ENCODE measurements around the gene DERL3. TPM values are rescaled to one million over a fixed set of nuclear protein-coding genes. Genes with fewer than 3 reads are reported as not detected.
A peak's percentile ranks its signal among the peaks of the same experiment; 100 is the strongest.

The DERL3 gene
- total RNA-seq, 1 donor = 1.7 TPM

DNA sequence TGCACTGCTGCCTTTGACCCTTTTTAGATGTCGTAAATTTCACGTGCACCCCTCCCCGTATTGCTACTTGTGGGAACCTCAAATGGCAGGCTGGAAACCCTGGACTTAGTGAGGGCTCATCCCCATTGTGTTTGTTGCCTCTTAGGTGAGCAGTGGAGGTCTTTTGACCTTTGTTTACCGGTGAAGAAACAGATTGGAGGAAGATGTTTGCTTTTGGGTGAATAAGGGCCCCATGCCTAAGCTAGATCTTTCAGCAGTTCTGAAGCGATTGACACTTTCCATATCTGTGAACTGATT lies 51.3 kb downstream of the DERL3 start:
- peaks cover 32% of the 10 kb centered on the region for H3K4me1 ChIP-seq (ENCODE audit: insufficient read depth, low read length)
- H3K9me3 ChIP-seq (ENCODE audit: low read depth, low read length) = no peaks in the 10 kb centered on the region
- no peaks in the 10 kb centered on the region for H3K27me3 ChIP-seq (ENCODE audit: insufficient read depth, low read length)
- peak overlapping the region; percentile 80 for H3K4me3 ChIP-seq (ENCODE audit: low read length)

DNA sequence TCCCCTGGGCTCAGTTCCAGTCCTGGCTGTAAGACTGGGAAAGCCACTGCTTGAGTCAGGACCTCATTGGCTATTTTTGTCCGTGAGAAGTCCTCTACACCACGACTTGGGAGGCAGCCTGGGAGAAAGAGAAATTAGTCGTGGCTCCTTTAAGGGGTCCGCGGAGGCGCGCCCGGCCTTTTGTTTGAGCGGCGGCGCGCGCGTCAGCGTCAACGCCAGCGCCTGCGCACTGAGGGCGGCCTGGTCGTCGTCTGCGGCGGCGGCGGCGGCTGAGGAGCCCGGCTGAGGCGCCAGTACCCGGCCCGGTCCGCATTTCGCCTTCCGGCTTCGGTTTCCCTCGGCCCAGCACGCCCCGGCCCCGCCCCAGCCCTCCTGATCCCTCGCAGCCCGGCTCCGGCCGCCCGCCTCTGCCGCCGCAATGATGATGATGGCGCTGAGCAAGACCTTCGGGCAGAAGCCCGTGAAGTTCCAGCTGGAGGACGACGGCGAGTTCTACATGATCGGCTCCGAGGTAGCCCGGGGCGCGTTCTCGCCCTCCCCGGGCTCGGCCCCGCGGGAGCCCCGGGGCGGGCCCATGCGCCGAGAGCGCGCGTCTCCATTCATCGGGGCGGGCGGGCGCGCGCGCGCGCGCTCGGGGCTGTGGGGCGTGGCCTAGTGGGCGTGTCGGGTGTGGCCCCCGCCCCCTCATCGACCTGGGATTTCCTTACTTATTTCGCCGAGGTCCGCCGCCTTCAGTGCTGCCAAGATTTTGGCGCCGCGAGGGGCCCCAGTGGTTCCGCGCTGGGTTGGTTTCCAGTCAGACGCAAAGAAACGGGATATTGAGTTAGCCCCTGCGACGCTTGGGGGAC lies 51.8 kb downstream of the DERL3 start, which contains the start of gene SMARCB1:
TSS of gene SMARCB1 (plus strand) at position 215 of the 848 bp plus-strand sequence. CDS start at position 419, 204 bp downstream.
- Histone ChIP-seq H3K27me3 (ENCODE audit: insufficient read depth, low read length) (no peaks in the 10 kb centered on the region), H3K4me3 (ENCODE audit: low read length) (peak within 1 kb of the TSS; percentile 80), H3K4me1 (ENCODE audit: insufficient read depth, low read length) (peaks cover 32% of the 10 kb centered on the region), H3K9me3 (ENCODE audit: low read depth, low read length) (no peaks in the 10 kb centered on the region)

DNA sequence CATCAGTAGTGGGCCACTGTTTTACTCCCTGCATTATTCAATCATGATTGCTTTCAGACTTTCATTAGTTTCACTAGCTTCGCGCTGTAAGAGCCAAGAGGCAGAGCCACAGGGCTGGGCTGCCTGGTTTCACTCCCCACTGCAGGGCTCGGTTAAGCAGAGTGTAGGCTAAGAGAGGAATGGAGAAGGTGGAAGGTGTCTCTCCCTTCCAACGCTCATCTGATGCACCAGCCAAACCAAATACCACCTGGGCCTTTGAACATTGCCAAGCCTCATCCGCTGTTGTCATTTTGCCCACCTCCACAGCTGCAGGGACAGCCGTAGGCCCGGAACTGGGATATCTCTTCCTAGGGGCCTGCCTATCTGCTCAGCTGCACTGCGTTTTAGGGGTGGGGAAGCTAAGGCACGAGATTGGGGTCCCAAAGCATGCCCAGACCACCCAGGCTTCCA lies 52.5 kb downstream of the DERL3 start:
- peak overlapping the region; percentile 80 for H3K4me3 ChIP-seq (ENCODE audit: low read length)
- H3K4me1 ChIP-seq (ENCODE audit: insufficient read depth, low read length) = peaks cover 32% of the 10 kb centered on the region
- H3K9me3 ChIP-seq (ENCODE audit: low read depth, low read length) = no peaks in the 10 kb centered on the region
- H3K27me3 ChIP-seq (ENCODE audit: insufficient read depth, low read length) = no peaks in the 10 kb centered on the region

Other genes with a start within 250 kb of the DERL3 start
- 0.73 TPM for gene DRICH1, start 206.7 kb downstream of the DERL3 start, total RNA-seq
- gene RGL4, start 148.0 kb downstream of the DERL3 start, total RNA-seq = 9.2 TPM
- 0.52 TPM for gene ZNF70, start 87.9 kb downstream of the DERL3 start, total RNA-seq
- 0.42 TPM for gene VPREB3, start 84.6 kb downstream of the DERL3 start, total RNA-seq
- gene C22orf15, start 76.0 kb downstream of the DERL3 start, total RNA-seq = 0.31 TPM
- gene CHCHD10, start 71.0 kb downstream of the DERL3 start, total RNA-seq = 9.0 TPM
- gene MMP11, start 66.2 kb downstream of the DERL3 start, total RNA-seq = 0.94 TPM
- gene SMARCB1, start 52.0 kb downstream of the DERL3 start, total RNA-seq = 31.8 TPM
- 7.9 TPM for gene SLC2A11, start 18.9 kb upstream of the DERL3 start, total RNA-seq
- 66.7 TPM for gene MIF, start 55.4 kb upstream of the DERL3 start, total RNA-seq
- not detected for gene GSTT2B, start 122.2 kb upstream of the DERL3 start, total RNA-seq
- gene DDTL, start 127.9 kb upstream of the DERL3 start, total RNA-seq = 3.8 TPM
- 45.8 TPM for gene DDT, start 135.4 kb upstream of the DERL3 start, total RNA-seq
- not detected for gene GSTT2, start 141.1 kb upstream of the DERL3 start, total RNA-seq
- not detected for gene GSTT4, start 166.4 kb upstream of the DERL3 start, total RNA-seq
- 49.7 TPM for gene CABIN1, start 172.3 kb upstream of the DERL3 start, total RNA-seq

All from mononuclear cell (primary cell).